Loucy (cell line): ENCODE data around the gene EBF3.

Experiments
- H2AFZ ChIP-seq: fragments of 200-600 bp; sonication (generic); 2 replicates; pipeline ENCODE4 v1.6.0; 2016; ENCODE audit warnings: antibody characterized with exemption, mild to moderate bottlenecking, low read length, moderate library complexity
- H3F3A ChIP-seq: fragments of 200-600 bp; 2 replicates; pipeline ENCODE4 v1.6.0; 2016; ENCODE audit warnings: antibody characterized with exemption, low read depth, mild to moderate bottlenecking
- H3K27me3 ChIP-seq: fragments of 200-600 bp; sonication (generic); 2 replicates; pipeline ENCODE4 v1.6.1; 2014; ENCODE audit warnings: low read length, mild to moderate bottlenecking; ENCODE audit not compliant: insufficient read depth, poor library complexity, severe bottlenecking
- H3K36me3 ChIP-seq: fragments of 200-600 bp; sonication (generic); 2 replicates; pipeline ENCODE4 v1.6.1; 2016; ENCODE audit warnings: low read length; ENCODE audit not compliant: insufficient read depth
- H3K4me1 ChIP-seq: fragments of 200-600 bp; sonication (generic); 2 replicates; pipeline ENCODE4 v1.5.1; 2014; ENCODE audit warnings: low read length, mild to moderate bottlenecking; ENCODE audit not compliant: insufficient read depth, poor library complexity, severe bottlenecking
- H3K4me2 ChIP-seq: fragments of 200-600 bp; sonication (generic); 2 replicates; pipeline ENCODE4 v1.6.0; 2014; ENCODE audit warnings: antibody characterized with exemption, low read length, low read depth, mild to moderate bottlenecking; ENCODE audit not compliant: poor library complexity, severe bottlenecking
- H3K4me3 ChIP-seq: fragments of 200-600 bp; sonication (generic); 2 replicates; pipeline ENCODE4 v1.5.1; 2014; ENCODE audit warnings: low read length, mild to moderate bottlenecking, mixed read lengths; ENCODE audit not compliant: poor library complexity, severe bottlenecking
- H3K79me2 ChIP-seq: fragments of 200-600 bp; sonication (generic); 2 replicates; pipeline ENCODE4 v1.6.1; 2014; ENCODE audit warnings: low read length; ENCODE audit not compliant: insufficient read depth
- H3K9ac ChIP-seq: fragments of 200-600 bp; sonication (generic); 2 replicates; pipeline ENCODE4 v1.6.0; 2014; ENCODE audit warnings: mild to moderate bottlenecking, low read depth, low read length, moderate library complexity; ENCODE audit not compliant: poor library complexity, severe bottlenecking
- H3K9me2 ChIP-seq: fragments of 200-600 bp; sonication (generic); replicated peaks from 2 replicates; pipeline ENCODE4 v1.6.1; 2016; ENCODE audit warnings: low read depth, low read length, mixed read lengths
- H3K9me3 ChIP-seq: fragments of 200-600 bp; sonication (generic); 2 replicates; pipeline ENCODE4 v1.6.1; 2014; ENCODE audit warnings: mild to moderate bottlenecking, antibody characterized with exemption, low read length, low read depth; ENCODE audit not compliant: insufficient read depth
- H4K20me1 ChIP-seq: fragments of 200-600 bp; sonication (generic); 2 replicates; pipeline ENCODE4 v1.6.0; 2014; ENCODE audit warnings: antibody characterized with exemption, low read length, mild to moderate bottlenecking; ENCODE audit not compliant: insufficient read depth, poor library complexity, severe bottlenecking
- CTCF ChIP-seq: fragments of 200-600 bp; sonication (generic); conservative IDR thresholded peaks from 2 replicates; pipeline ENCODE4 v1.5.1; 2014; ENCODE audit warnings: mild to moderate bottlenecking, antibody characterized with exemption, low read length
- EZH2phosphoT487 ChIP-seq: fragments of 200-600 bp; IDR thresholded peaks from 2 replicates; pipeline ENCODE4 v1.6.1; 2018; ENCODE audit warnings: antibody characterized with exemption, mild to moderate bottlenecking, moderate library complexity, borderline replicate concordance

EBF3 gene

DNA sequence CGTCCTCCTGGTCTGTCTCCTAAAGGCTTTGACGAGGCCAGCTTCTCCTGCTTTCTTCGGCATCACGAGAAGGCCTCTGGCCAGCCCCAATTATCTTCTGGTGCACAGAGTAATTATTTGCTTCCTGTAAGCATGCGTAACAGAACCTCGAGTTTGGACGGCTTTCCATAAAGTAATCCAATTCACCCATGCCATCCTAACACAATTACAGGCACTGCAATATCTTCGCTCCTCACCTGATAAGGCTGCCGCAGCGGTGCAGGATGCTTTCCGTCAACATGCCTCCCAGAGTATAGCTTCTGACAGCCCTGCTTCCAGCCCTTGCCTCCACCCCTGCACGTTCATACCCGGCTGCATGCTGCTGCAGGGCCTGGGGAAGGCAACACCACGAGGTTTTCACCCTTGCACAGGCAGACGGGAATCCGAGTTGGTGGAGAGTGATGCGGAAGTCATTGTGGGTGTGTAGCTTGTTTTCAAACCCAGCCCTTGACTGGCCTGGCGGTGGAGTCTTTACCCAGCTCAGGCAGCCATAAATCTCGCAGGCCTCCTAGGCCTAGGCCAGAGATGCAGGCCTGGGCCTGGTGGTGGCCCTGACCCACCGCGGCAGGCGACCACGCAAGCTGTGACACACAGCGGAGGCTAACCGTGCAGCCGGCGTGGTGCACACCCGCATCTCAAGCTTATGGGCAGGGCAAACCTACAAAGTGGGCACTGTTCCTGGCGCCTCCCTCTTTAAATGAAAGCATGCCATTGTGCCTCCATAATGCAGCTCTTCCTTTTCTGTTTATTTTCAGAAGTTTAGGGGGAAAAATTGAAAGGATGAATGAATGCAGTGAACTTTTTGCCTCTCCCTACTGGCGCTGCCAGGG, 12.7 kb downstream of the EBF3 start:
- H3K9me3 ChIP-seq, result no peaks in the 10 kb centered on the region
- H3K9me2 ChIP-seq, result no peaks in the 10 kb centered on the region
- no peaks in the 10 kb centered on the region for H3K36me3 ChIP-seq
- H3K4me3 ChIP-seq, result no peak overlapping the region
- H2AFZ ChIP-seq, result no peak overlapping the region
- no peaks in the 10 kb centered on the region for H3K79me2 ChIP-seq
- no peak overlapping the region for H3K4me2 ChIP-seq
- H3K4me1 ChIP-seq, result no peaks in the 10 kb centered on the region
- no peaks in the 10 kb centered on the region for H4K20me1 ChIP-seq
- H3F3A ChIP-seq, result no peaks in the 10 kb centered on the region
- no peak overlapping the region for H3K9ac ChIP-seq
- no peak for TF ChIP-seq EZH2phosphoT487
- TF ChIP-seq CTCF, result no peak
- no peaks in the 10 kb centered on the region for H3K27me3 ChIP-seq

- Histone ChIP-seq H3K36me3 (no peaks in the 10 kb centered on the region), H3K9ac (no peak overlapping the region), H2AFZ (no peak overlapping the region), H3K9me3 (no peaks in the 10 kb centered on the region), H3K4me3 (no peak overlapping the region), H3K79me2 (no peaks in the 10 kb centered on the region), H4K20me1 (no peaks in the 10 kb centered on the region), H3K4me2 (no peak overlapping the region), H3K9me2 (no peaks in the 10 kb centered on the region), H3K27me3 (no peaks in the 10 kb centered on the region), H3F3A (no peaks in the 10 kb centered on the region), H3K4me1 (no peaks in the 10 kb centered on the region)
- TF ChIP-seq EZH2phosphoT487, result no peak
- TF ChIP-seq CTCF, result no peak
These were observed 13.4 kb downstream of the EBF3 start for GRCh38 chr10:129950676-129951075.

DNA sequence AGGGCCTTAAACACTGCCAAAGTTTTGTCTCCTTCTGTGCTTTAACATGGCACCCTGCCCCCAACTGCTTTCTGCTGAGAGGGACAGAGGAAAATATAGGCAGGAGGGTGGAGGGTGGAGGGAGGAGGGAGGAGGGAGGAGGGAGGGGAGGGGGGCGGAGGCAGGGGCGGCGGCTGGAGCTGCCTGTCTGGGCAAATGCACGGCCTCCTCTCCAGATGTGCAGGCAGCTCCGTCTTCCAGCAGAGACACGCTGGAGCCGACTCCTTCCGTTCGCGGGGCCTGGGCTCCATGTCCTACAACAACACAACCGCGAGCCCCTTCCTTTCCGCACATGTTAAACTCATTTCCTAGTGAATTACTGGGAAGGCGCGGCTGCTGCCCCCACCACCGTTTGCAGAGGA, 14.2 kb downstream of the EBF3 start:
- H3K9me2 ChIP-seq, result no peaks in the 10 kb centered on the region
- H3F3A ChIP-seq, result no peaks in the 10 kb centered on the region
- TF ChIP-seq CTCF (no peak), EZH2phosphoT487 (no peak)
- H3K4me2 ChIP-seq, result no peak overlapping the region
- H4K20me1 ChIP-seq, result no peaks in the 10 kb centered on the region
- H3K4me3 ChIP-seq, result no peak overlapping the region
- no peaks in the 10 kb centered on the region for H3K9me3 ChIP-seq
- H3K9ac ChIP-seq, result no peak overlapping the region
- H3K36me3 ChIP-seq, result no peaks in the 10 kb centered on the region
- H2AFZ ChIP-seq, result no peak overlapping the region
- no peaks in the 10 kb centered on the region for H3K27me3 ChIP-seq
- H3K4me1 ChIP-seq, result no peaks in the 10 kb centered on the region
- H3K79me2 ChIP-seq, result no peaks in the 10 kb centered on the region
